Measurements from ENCODE around the gene CASTOR2. TPM values are rescaled to one million over a fixed set of nuclear protein-coding genes. Genes with fewer than 3 reads are reported as not detected.

Gene CASTOR2
- polyA plus RNA-seq, 1 donor: 4.5 TPM

Other genes starting within 250 kb of the CASTOR2 start
- gene NCF1, start 190.7 kb upstream of the CASTOR2 start, polyA plus RNA-seq: 3.1 TPM
- 26.4 TPM for gene GTF2IRD2, start 113.1 kb upstream of the CASTOR2 start, polyA plus RNA-seq
- 29.5 TPM for gene RCC1L, start 109.1 kb downstream of the CASTOR2 start, polyA plus RNA-seq
- gene GTF2IRD2B, start 127.9 kb downstream of the CASTOR2 start, polyA plus RNA-seq: 44.8 TPM